Tibial artery (tissue), 4 donors: Measurements from ENCODE around the gene NUP153.
"Not testable (repeated sequence)": the region's sequence is repeated elsewhere in the genome, so short reads cannot be mapped to it uniquely, and the experiment has no call there.

Experiments used
- DNase-seq, 2 donors: peaks; one replicate each; pipeline ENCODE4 v3.0.0-alpha.2; 2019
- H3K27ac ChIP-seq, 2 donors: fragments of 200-600 bp; sonication (generic) in 1 of 2; 1 replicate in 1 of 2; 2 replicates in 1 of 2; pipeline ENCODE4 v1.5.1; 2018 to 2019; ENCODE audit warnings: mild to moderate bottlenecking in 1 of 2
- H3K27me3 ChIP-seq, 2 donors: fragments of 200-600 bp; sonication (generic) in 1 of 2; one replicate each; pipeline versions ENCODE4 v1.5.1 to v1.6.0; 2016 to 2019
- H3K36me3 ChIP-seq, 3 donors: fragments of 200-600 bp; sonication (generic) in 2 of 3; one replicate each; pipeline ENCODE4 v1.5.1; 2016 to 2019; ENCODE audit warnings: mild to moderate bottlenecking in 2 of 3
- H3K4me1 ChIP-seq, 4 donors: fragments of 200-600 bp; sonication (generic) in 2 of 4; 1 replicate in 3 of 4; 2 replicates in 1 of 4; pipeline ENCODE4 v1.5.1; 2016 to 2019
- H3K4me3 ChIP-seq, 2 donors: fragments of 200-600 bp; sonication (generic) in 1 of 2; 1 replicate in 1 of 2; 2 replicates in 1 of 2; pipeline ENCODE4 v1.5.1; 2018 to 2019; ENCODE audit warnings: mild to moderate bottlenecking in 2 of 2
- H3K9me3 ChIP-seq, 3 donors: fragments of 200-600 bp; sonication (generic) in 1 of 3; one replicate each; pipeline ENCODE4 v1.5.1; 2016 to 2019
- CTCF ChIP-seq, 2 experiments: fragments of 200-600 bp in 1 of 2; fragments of 450-650 bp in 1 of 2; IDR thresholded peaks; one replicate each; pipeline ENCODE4 v1.5.1; 2017 to 2019; ENCODE audit warnings: antibody characterized with exemption in 2 of 2, mild to moderate bottlenecking in 1 of 2, moderate library complexity in 1 of 2
- intact Hi-C: fragments of 100-400 bp; cut with DNase I; formaldehyde crosslinking; loops from one replicate; pipeline ENCODE4 v1.15.0; 2023; ENCODE audit warnings: low total_unique reads

The NUP153 gene

GRCh38 chr6:17706580-17707370 is at the start of gene NUP153:
NUP153 (minus strand) TSS chr6:17706925; CDS start chr6:17706387, 538 bp downstream.
- Histone ChIP-seq H3K4me1 (peaks cover 0 to 34% (median 30%) of the 10 kb centered on the region in 4 donors), H3K27ac (peak within 1 kb of the TSS; percentile 100), H3K4me3 (peak within 1 kb of the TSS; percentile 90 to 95), H3K27me3 (no peaks in the 10 kb centered on the region), H3K36me3 (no peaks in the 10 kb centered on the region), H3K9me3 (no peaks in the 10 kb centered on the region)
- TF ChIP-seq CTCF (IDR thresholded peaks at IDR 0.05): peak in 1 of 2 experiments; percentile 20
- peak; percentile 98 to 99 for DNase-seq
- intact Hi-C loops: loop anchor here (5.0 to 10.0 kb wide), 2 partner anchors 104 to 448 kb away; partner anchors contain the start of genes FAM8A1, KDM1B and TPMT

GRCh38 chr6:17754254-17754653 is 47.5 kb upstream of the NUP153 start:
- no peaks in the 10 kb centered on the region for H3K27me3 ChIP-seq
- H3K36me3 ChIP-seq: peaks cover 0 to 9% (median 0%) of the 10 kb centered on the region in 3 donors
- no peak overlapping the region for H3K27ac ChIP-seq
- DNase-seq: no peak
- no peaks in the 10 kb centered on the region for H3K4me1 ChIP-seq
- H3K4me3 ChIP-seq: no peak overlapping the region
- H3K9me3 ChIP-seq: no peaks in the 10 kb centered on the region
- no peak for TF ChIP-seq CTCF (IDR thresholded peaks at IDR 0.05)
- intact Hi-C loops: no loop called here

GRCh38 chr6:17745324-17745723 is 38.6 kb upstream of the NUP153 start:
- H3K27ac ChIP-seq, H3K27me3 ChIP-seq, intact Hi-C loops, H3K9me3 ChIP-seq, H3K4me1 ChIP-seq, DNase-seq, H3K36me3 ChIP-seq, H3K4me3 ChIP-seq: not testable (repeated sequence)

GRCh38 chr6:17744757-17745308 is 38.1 kb upstream of the NUP153 start:
- DNase-seq, intact Hi-C loops, H3K4me1 ChIP-seq, H3K27ac ChIP-seq, H3K36me3 ChIP-seq, H3K9me3 ChIP-seq, H3K27me3 ChIP-seq, H3K4me3 ChIP-seq: not testable (repeated sequence)

- H3K9me3 ChIP-seq: no peaks in the 10 kb centered on the region
- H3K27ac ChIP-seq: no peak overlapping the region
- H3K27me3 ChIP-seq: no peaks in the 10 kb centered on the region
- H3K36me3 ChIP-seq: no peaks in the 10 kb centered on the region
- no peak overlapping the region for H3K4me3 ChIP-seq
- no peak for DNase-seq
- H3K4me1 ChIP-seq: no peaks in the 10 kb centered on the region
- TF ChIP-seq CTCF (IDR thresholded peaks at IDR 0.05): no peak
- intact Hi-C loops: no loop called here
Observed at GRCh38 chr6:17744019-17744756, 37.5 kb upstream of the NUP153 start.

GRCh38 chr6:17741507-17741906 is 34.8 kb upstream of the NUP153 start:
- Histone ChIP-seq H3K4me3 (no peak overlapping the region), H3K27ac (no peak overlapping the region), H3K36me3 (no peaks in the 10 kb centered on the region), H3K27me3 (no peaks in the 10 kb centered on the region), H3K4me1 (no peaks in the 10 kb centered on the region), H3K9me3 (peaks cover 0 to 22% (median 12%) of the 10 kb centered on the region in 3 donors)
- intact Hi-C loops: no loop called here
- TF ChIP-seq CTCF (IDR thresholded peaks at IDR 0.05): no peak
- DNase-seq: no peak
